HG03095 (cell line): Measurements from ENCODE around the gene SLC66A1.

Source experiments
- ATAC-seq: cut with Tn5 transposase; IDR thresholded peaks from one replicate; pipeline ENCODE4 v1.9.1; 2021; ENCODE audit warnings: moderate library complexity; ENCODE audit not compliant: unreplicated experiment

SLC66A1 gene

DNA sequence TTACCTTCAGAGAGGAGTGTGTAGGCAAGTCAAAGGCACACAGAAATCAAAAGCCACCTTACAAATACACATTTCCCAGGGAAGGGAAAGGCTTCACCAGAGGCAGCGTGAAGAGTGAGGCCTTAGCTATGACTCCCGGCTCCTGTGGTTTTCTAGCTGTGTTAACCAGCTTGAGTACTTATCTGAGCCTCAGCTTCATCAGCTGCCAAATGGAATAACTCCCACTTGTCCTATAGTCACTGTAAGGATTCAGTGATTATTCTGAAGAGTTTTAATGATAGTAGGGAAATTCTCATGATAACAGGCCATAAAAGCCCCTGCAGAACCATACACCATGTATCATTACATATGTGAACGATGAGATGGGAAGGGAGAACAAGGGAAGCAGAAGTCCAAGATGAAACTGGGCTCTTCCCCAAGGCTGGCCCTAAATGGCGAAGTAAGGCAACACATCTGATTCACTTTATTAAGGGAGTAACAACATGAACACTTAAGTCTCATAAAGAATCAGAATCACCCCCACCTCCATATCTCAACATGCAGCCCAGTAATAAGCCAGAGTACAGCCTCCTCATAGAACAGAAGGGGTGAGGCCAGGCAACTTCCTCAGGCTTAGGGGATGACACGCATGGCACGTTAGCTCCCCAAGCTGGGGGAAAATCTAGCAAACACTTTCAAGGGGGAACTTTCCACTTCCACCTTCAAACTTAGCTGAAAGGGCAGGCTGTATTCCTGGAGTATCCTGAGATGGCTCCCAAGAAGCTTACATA lies 63.7 kb downstream of the SLC66A1 start:
- no peak for ATAC-seq

DNA sequence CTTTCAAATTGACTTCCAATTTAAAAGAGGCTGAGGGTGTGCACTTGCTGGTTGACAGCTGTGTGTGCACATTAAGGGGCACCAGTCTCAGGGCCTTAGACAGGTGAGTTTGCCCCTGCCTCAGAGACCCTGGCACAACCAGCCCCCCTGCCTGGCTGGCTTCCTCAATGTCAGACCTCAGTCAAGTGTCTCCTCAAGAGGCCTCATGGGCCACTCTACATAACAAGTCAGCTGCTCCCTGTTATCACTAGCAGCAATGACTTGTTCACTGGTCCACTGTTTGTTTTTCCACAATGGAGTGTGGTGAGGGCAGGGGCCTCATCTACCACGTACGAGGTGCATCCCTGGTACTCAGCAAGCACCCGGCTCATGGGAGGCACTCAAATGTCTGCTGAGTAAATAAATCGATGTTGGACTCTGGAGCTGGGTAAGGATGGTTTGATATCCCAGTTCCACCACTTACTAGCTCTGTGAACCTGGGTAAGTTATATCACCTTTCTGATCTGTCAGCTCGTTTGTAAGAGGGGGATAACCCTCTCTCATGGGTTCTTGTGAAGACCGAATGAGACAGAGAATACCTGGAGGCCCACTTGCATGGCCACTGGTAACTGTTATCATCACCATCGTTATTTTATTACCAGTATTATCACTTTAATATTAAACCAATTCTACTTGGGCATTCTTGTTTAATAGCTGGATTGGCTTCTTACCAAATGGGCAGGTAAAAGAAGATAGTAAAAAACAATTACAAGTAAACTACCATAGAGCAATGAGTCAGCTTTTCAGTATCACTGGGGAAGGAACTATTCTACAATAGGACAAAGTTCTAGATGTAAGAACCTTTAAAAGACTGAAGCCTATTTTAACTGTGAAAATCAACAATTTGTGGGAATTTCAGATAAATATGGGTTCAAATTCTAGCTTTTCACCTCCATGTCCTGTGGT lies 64.6 kb downstream of the SLC66A1 start:
- no peak for ATAC-seq

DNA sequence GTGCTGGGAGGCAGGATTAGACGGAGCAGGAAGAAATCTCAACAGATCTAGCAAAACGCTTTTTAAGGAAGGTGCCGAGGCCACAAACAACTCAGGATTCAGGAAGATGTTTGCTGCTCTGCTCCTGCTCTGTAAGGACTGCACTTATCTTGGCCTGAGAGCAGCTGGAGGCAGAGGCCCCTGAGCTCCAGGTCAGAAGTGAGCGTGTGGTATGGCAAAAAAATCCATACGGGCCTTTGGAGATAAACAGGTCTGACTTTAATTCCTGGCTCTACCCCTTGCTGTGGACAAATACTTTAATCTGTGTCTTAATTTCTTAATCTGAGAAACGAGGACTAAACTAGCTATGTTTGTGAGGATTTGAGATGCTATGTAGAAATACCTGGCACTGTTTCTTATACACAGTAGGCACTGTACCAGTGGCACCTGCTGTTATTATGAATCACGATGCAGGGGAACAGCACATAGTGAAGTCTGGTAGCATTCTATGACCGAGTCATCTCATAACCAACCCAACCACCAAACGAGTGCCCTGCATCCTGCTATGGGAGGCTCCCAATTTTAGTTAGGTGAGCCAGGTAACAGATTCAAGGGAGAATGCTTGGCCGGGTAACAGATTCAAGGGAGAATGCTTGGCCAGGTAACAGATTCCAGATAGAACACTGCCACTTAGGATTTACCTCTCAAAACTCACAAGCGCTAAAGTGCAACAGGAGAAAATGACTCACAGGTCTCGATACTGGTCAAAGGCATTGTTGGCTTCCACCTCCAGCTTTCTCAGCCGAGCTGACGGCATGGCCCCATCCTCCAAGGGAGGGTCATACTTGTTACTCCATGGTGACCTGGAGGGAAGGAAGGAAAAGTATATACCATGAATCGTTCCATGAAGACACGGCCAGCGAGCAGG lies 65.9 kb downstream of the SLC66A1 start:
- ATAC-seq, result no peak
